ENCODE results near the gene GALK1. TPM values are rescaled to one million over a fixed set of nuclear protein-coding genes. Genes with fewer than 3 reads are reported as not detected.

GALK1 gene
- total and polyA plus RNA-seq, 9 of the 15 experiments (the other 6 are each of a cell fraction or from before 2014, with no cell fraction given), result 0.45 to 51.6 (median 17.4) TPM

- TF ChIP-seq PBX2 (CRISPR knock-in tag; IDR thresholded peaks at IDR 0.05; ENCODE audit: low read depth) (no peak), PBX2 (tag; conservative IDR thresholded peaks at IDR 0.05; ENCODE audit: low read depth) (no peak), CHD4 (IDR thresholded peaks at IDR 0.05; ENCODE audit: insufficient read depth, insufficient replicate concordance, low read depth, low read length, poor library complexity, severe bottlenecking) (peak; percentile 91), ADNP (tag; IDR thresholded peaks at IDR 0.05) (peak; percentile 94), RCOR1 (IDR thresholded peaks at IDR 0.05; ENCODE audit: borderline replicate concordance in 1 of 2, low read depth in 2 of 2, low read length in 2 of 2) (peak; percentile 26 to 79; a peak in 1 of 4 replicates), TCF7L2 (IDR thresholded peaks at IDR 0.05; ENCODE audit: low read depth, low read length) (no peak), SP2 (IDR thresholded peaks at IDR 0.05; ENCODE audit: extremely low read depth, low read depth, low read length, poor library complexity, severe bottlenecking) (no peak), ZNF140 (CRISPR knock-in tag; IDR thresholded peaks at IDR 0.05) (no peak), RBM25 (IDR thresholded peaks at IDR 0.05; ENCODE audit: low read depth, low read length, severe bottlenecking) (peak; percentile 83), CBFA2T2 (conservative IDR thresholded peaks at IDR 0.05) (no peak), POLR2AphosphoS2 (IDR thresholded peaks at IDR 0.05; ENCODE audit: low read length) (no peak), BHLHE40 (IDR thresholded peaks at IDR 0.05; ENCODE audit: low read length) (no peak), TCF15 (CRISPR knock-in tag; IDR thresholded peaks at IDR 0.05) (no peak), CBX1 (IDR thresholded peaks at IDR 0.05; ENCODE audit: low read depth) (0 out of 2 replicates have a peak, but pooled peaks have one; percentile 52), FOXJ2 (tag; IDR thresholded peaks at IDR 0.05) (no peak), SIRT6 (IDR thresholded peaks at IDR 0.05; ENCODE audit: low read depth, low read length) (no peak), BCOR (IDR thresholded peaks at IDR 0.05) (peak; percentile 95), SMAD3 (CRISPR knock-in tag; conservative IDR thresholded peaks at IDR 0.05) (no peak), STAT6 (CRISPR knock-in tag; IDR thresholded peaks at IDR 0.05) (no peak)
Observed at GRCh38 chr17:75752802-75753513, 12.0 kb downstream of the GALK1 start (continued).

All from K562 (cell line).